HG03196 (cell line): ENCODE results near the gene DEFB121.
"Not testable (repeated sequence)": the region's sequence is repeated elsewhere in the genome, so short reads cannot be mapped to it uniquely, and the experiment has no call there.

Source experiments
- ATAC-seq: cut with Tn5 transposase; IDR thresholded peaks from one replicate; pipeline ENCODE4 v1.9.1; 2021; ENCODE audit not compliant: unreplicated experiment

DEFB121 gene, protein sequence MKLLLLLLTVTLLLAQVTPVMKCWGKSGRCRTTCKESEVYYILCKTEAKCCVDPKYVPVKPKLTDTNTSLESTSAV

DNA sequence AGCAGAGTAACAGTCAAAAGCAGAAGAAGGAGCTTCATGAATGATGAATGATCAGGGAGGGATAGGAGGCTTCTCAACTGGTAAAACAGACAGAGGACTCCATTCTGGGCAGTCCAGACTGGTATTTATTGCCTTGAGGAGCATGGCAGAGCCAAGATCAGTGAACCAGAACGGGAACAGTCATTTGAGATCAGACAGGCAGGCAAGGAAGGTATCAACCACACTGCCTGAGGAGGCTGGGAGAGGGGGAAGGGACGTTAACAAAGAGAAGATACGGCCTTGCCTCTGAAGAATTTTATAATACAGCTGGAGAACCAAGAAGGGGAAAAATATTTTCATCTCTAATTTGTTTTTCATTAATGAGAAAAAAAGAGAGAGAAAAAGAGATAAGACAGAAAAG lies at the start of gene DEFB121:
TSS of gene DEFB121 (minus strand) at position 101 of the 400 bp plus-strand sequence. CDS start at position 38, 63 bp downstream.
- no peak for ATAC-seq

- ATAC-seq, result no peak
Measured at GRCh38 chr20:31454361-31454760, 48.3 kb upstream of the DEFB121 start.

GRCh38 chr20:31452575-31452974 lies 46.6 kb upstream of the DEFB121 start:
- ATAC-seq, result no peak

DNA sequence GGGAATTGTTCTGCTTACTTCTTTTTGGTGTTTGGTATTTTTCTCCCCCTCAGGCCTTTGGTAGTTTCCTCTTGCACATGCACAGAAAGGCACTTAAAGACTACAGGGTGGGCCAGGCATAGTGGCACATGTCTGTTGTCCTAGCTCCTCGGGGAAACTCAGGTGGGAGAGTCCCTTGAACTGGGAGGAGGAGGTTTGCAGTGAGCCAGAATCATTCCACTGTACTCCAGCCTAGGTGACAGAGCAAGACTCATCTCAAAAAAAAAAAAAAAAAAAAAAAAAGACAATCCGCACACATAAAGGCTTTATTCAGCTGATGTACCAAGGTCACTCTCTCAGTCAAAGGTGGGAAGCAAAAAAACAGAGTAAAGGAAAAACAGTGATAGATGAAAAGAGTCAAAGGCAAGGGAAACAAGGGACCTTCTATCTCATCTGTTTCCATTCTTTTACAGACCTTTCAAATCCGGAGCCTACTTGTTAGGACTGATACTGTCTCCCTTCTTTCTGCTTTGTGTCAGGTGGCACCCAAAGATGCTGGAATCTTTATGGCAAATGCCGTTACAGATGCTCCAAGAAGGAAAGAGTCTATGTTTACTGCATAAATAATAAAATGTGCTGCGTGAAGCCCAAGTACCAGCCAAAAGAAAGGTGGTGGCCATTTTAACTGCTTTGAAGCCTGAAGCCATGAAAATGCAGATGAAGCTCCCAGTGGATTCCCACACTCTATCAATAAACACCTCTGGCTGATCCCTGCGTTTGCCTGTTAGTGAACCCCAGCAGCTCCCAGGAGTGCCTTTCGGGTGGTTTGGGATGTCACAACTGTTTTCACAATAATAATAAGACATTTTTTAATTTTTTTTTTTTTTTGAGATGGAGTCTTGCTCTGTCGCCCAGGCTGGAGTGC lies 43.7 kb upstream of the DEFB121 start:
- ATAC-seq, result no peak

GRCh38 chr20:31446084-31446819 lies 40.2 kb upstream of the DEFB121 start:
- ATAC-seq, result no peak

- no peak for ATAC-seq
Measured at GRCh38 chr20:31440012-31440659, 34.1 kb upstream of the DEFB121 start, which contains the start of gene DEFB123. Gene DEFB123 (plus strand): TSS chr20:31440632. CDS start chr20:31440699, 67 bp downstream.

DNA sequence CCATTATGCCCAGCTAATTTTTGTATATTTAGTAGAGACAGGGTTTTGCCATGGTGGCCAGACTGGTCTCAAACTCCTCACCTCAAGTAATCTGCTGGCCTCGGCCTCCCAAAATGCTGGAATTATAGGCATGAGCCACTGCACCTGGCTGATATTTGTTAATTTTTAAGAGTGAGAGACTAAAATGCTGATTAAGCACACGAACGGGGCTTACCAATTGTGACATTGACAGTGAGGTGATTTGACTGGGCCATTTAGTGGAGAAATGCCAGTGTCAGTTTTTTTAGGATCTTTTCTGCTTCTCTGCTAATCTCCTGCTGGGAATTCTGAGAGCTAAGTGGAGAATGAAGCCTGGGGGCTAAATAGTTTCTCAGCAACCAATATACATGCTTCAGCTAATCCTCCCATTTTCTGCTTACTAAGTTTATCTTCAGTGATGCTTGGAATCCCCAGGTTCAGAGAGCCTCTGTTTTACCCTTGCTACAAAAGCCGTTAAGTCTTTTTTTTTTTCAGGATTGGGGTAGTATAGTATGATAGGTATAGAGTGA lies 24.6 kb upstream of the DEFB121 start:
- no peak for ATAC-seq

DNA sequence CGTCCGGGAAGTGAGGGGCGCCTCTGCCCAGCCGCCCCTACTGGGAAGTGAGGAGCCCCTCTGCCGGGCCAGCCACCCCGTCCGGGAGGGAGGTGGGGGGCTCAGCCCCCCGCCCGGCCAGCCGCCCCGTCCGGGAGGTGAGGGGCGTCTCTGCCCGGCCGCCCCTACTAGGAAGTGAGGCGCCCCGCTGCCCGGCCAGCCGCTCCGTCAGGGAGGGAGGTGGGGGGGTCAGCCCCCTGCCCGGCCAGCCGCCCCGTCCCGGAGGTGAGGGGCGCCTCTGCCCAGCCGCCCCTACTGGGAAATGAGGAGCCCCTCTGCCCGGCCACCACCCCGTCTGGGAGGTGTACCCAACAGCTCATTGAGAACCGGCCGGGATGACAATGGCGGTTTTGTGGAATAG lies 21.6 kb upstream of the DEFB121 start:
- not testable (repeated sequence) for ATAC-seq

DNA sequence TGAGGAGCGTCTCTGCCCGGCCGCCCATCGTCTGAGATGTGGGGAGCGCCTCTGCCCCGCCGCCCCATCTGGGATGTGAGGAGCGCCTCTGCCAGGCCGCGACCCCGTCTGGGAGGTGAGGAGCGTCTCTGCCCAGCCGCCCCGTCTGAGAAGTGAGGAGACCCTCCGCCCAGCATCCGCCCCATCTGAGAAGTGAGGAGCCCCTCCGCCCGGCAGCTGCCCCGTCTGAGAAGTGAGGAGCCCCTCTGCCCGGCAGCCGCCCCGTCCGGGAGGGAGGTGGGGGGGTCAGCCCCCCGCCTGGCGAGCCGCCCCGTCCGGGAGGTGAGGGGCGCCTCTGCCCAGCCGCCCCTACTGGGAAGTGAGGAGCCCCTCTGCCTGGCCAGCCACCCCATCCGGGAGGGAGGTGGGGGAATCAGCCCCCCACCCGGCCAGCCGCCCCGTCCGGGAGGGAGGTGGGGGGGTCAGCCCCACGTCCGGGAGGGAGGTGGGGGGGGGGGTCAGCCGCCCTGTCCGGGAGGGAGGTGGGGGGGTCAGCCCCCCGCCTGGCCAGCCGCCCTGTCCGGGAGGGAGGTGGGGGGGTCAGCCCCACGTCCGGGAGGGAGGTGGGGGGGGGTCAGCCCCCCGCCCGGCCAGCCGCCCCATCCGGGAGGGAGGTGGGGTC lies 21.0 kb upstream of the DEFB121 start:
- not testable (repeated sequence) for ATAC-seq

- no peak for ATAC-seq
Measured at GRCh38 chr20:31425797-31426196, 19.8 kb upstream of the DEFB121 start.

DNA sequence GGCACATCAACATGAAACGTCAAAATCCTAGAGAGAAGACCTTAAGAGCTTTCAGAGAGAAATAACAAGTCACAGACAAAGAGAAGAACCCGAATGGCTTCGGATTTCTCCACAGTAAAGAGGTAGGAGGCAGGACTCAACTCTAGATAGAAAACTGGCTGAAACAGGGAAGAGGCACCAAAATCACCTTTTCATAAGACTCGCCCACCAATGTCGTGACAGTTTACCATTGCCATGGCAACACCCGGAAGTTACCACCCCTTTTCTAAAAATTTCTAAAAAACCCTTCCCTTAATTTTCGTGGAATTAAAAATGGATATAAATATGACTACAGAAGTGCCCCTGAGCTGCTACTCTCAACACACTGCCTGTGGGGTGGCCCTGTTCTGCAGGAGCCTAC lies 12.3 kb upstream of the DEFB121 start:
- no peak for ATAC-seq

GRCh38 chr20:31415653-31416052 lies 9.6 kb upstream of the DEFB121 start:
- ATAC-seq, result no peak

- no peak for ATAC-seq
Measured at GRCh38 chr20:31414381-31414780, 8.4 kb upstream of the DEFB121 start.

- ATAC-seq, result no peak
Measured at GRCh38 chr20:31410011-31410410, 4.0 kb upstream of the DEFB121 start.

GRCh38 chr20:31403886-31404285 lies 2.1 kb downstream of the DEFB121 start:
- no peak for ATAC-seq

GRCh38 chr20:31394900-31395299 lies 11.1 kb downstream of the DEFB121 start:
- no peak for ATAC-seq

DNA sequence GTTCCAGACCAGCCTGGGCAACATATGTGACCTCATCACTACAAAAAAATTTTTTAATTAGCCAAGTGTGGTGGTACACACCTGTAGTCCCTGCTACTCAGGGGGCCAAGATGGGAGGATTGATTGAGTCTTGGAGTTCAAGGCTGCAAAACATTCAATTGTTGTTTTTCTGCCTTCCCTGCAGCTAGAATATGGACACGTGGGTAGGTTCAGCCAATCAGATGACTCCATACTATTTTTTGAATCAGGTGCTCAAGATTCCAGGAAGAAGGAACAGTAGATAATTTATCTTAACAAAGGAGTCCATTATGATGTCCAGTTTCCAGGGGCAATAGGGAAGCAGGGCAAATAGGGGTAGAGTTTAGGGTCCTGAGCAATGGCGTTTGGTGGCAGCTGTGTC lies 13.2 kb downstream of the DEFB121 start:
- no peak for ATAC-seq

DNA sequence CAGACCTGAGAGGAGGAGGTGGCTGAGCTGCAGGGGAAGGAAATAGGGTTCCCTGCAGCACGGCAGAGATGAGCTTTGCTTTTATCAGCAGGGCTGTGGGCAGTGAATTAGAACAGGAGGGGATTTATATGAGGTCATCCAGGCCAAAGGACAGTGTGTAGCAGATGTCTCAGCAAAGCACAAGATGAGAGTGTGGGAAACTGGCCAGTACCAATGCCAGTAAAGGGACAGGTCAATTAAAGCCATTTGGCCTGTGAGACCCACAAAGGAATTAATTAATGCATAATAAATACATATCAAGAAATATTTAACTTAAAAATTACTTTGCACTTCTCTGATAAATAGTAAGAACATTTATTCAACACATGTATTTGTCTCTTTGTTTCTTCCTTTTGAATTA lies 15.5 kb downstream of the DEFB121 start, which contains the start of gene DEFB119:
TSS of gene DEFB119 (minus strand) at position 101 of the 400 bp plus-strand sequence. CDS start 107 bp downstream, outside the sequence.
- no peak for ATAC-seq

DNA sequence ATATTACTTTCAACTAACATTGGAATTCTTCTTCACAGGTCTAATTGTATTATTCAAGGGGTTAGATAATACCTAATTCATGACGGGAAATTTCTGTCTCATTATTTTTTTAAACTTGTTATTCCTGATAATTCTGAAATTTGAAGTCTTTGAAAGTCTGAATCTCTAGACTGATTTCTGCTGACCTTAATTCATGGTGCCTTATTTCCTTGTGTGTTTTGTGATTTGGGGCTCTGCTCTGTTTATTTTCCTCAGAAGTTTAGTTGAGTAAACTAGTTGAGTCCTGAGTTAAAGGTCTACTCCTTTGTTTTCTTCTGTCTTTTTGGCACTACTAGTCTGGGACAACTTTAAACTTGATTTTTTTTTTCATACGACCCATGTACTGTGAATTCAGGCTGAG lies 31.7 kb downstream of the DEFB121 start:
- no peak for ATAC-seq

DNA sequence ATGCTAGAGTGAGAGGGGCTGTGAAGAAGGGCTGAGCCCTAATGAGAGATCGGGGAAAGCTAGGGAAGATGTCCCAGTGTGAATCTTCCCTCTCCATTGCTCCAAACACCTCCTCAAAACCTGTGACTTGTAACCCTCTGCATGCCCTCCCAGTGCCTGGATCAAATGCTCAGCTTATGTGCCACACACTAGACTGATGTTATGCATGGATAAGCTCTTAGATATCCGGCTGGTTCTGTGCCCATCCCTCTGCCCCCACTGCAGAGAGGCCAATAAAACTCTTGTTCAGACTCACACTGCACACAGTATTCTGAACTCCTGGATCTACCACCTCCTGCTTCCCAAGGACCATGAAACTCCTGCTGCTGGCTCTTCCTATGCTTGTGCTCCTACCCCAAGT lies 37.7 kb downstream of the DEFB121 start, which contains the start of gene DEFB118:
TSS of gene DEFB118 (plus strand) at position 301 of the 400 bp plus-strand sequence. CDS start at position 351, 50 bp downstream.
- ATAC-seq, result no peak
